ENCODE results near the gene CSMD2.

Gene CSMD2

DNA sequence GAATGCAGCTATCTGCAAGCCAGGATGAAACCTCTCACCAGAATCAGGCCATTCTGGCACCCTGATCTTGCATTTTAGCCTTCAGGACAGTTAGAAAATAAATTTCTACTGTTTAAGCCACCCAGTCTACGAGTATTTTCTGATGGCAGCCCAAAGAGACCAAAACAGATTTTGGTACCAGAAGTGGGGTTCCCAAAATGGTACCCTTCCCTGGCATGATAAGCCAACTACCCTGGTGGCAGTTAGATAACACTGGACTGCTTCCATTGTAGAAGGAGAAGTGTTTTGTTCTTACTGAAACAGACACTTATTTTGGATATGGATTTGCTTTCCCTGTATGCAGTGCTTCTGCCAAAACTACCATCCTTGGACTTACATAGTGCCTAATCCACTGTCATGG lies 115.0 kb downstream of the CSMD2 start:
- no peak overlapping the region for H3K9ac ChIP-seq (ENCODE audit: low read length)
- H3K4me3 ChIP-seq (ENCODE audit: low read depth in 1 of 2, low read length in 2 of 2) = no peak overlapping the region
- no peaks in the 10 kb centered on the region for H3K27me3 ChIP-seq (ENCODE audit: control insufficient read depth in 1 of 2, insufficient read depth in 2 of 2, low read length in 2 of 2)
- no peaks in the 10 kb centered on the region for H3K4me1 ChIP-seq (ENCODE audit: insufficient read depth, low read length)
- H3K27ac ChIP-seq (ENCODE audit: low read depth, low read length) = no peak overlapping the region
- H3K36me3 ChIP-seq (ENCODE audit: insufficient read depth, low read length) = no peaks in the 10 kb centered on the region
- H3K9me3 ChIP-seq (ENCODE audit: low read length) = no peaks in the 10 kb centered on the region

DNA sequence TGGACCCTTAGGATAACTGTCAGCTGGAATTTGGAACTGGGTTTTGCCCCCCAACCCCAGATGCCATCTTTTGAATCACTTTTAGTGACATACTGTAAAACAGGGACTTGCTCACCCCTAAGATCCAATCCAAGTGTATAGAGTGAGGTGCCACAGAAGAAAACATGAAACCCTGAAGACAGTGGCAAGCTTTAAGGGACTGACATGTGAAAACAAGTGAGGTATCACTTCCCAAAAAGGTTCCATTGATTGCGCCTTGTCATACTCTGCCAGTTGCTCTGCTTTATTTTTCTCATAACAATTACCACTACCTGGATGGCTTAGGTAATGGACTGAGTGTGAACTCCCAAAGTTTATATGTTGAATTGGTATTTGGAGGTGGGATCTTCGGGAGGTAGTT lies 115.6 kb downstream of the CSMD2 start:
- no peak overlapping the region for H3K27ac ChIP-seq (ENCODE audit: low read depth, low read length)
- no peaks in the 10 kb centered on the region for H3K4me1 ChIP-seq (ENCODE audit: insufficient read depth, low read length)
- H3K4me3 ChIP-seq (ENCODE audit: low read depth in 1 of 2, low read length in 2 of 2) = no peak overlapping the region

DNA sequence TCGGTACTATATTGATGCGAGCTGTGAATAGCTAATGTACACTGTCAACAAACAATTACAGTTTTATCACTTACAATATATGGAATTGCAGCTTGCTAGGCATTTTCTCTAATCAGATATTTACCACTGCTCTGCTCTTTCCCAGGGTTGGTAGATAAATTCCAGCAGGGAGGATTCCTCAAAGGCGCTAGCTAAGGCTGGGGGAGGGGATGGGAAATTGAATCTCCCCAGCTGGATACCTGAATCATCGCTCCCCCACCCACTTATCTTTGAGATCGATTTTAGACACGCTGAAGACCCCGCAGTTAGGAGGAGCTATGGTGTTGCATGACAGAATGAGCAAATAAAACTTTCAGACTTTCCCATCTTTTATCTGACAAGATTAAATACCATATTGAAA lies 127.2 kb downstream of the CSMD2 start:
- Histone ChIP-seq H3K4me3 (ENCODE audit: low read depth in 1 of 2, low read length in 2 of 2) (no peak overlapping the region), H3K27ac (ENCODE audit: low read depth, low read length) (no peak overlapping the region), H3K4me1 (ENCODE audit: insufficient read depth, low read length) (no peaks in the 10 kb centered on the region), H3K27me3 (ENCODE audit: control insufficient read depth in 1 of 2, insufficient read depth in 2 of 2, low read length in 2 of 2) (no peaks in the 10 kb centered on the region), H3K9ac (ENCODE audit: low read length) (no peak overlapping the region), H3K9me3 (ENCODE audit: low read length) (no peaks in the 10 kb centered on the region), H3K36me3 (ENCODE audit: insufficient read depth, low read length) (no peaks in the 10 kb centered on the region)

More for the DNA sequence above, 115.6 kb downstream of the CSMD2 start:
- Histone ChIP-seq H3K36me3 (ENCODE audit: insufficient read depth, low read length) (no peaks in the 10 kb centered on the region), H3K27me3 (ENCODE audit: control insufficient read depth in 1 of 2, insufficient read depth in 2 of 2, low read length in 2 of 2) (no peaks in the 10 kb centered on the region), H3K9ac (ENCODE audit: low read length) (no peak overlapping the region), H3K9me3 (ENCODE audit: low read length) (no peaks in the 10 kb centered on the region)

DNA sequence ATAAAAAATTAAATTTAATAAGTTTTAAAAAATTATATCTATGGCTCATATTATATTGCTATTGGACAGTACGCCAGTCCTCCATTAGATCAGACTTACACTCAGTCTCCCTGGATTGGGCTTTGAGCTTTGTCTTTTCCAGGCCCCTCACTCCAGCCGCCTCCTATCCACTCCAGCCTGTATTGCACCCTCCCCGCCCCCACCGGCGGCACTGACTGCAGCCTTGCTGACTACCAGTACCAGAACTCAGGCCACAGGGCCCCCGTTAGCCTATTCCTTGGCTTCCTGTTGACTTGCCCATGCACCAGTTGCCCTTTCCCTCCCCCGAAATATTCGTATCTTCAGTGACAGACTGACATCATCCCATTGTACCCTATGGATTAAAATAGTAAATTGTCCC lies 127.9 kb downstream of the CSMD2 start:
- Histone ChIP-seq H3K27me3 (ENCODE audit: control insufficient read depth in 1 of 2, insufficient read depth in 2 of 2, low read length in 2 of 2) (no peaks in the 10 kb centered on the region), H3K4me3 (ENCODE audit: low read depth in 1 of 2, low read length in 2 of 2) (no peak overlapping the region), H3K4me1 (ENCODE audit: insufficient read depth, low read length) (no peaks in the 10 kb centered on the region), H3K27ac (ENCODE audit: low read depth, low read length) (no peak overlapping the region), H3K9ac (ENCODE audit: low read length) (no peak overlapping the region), H3K9me3 (ENCODE audit: low read length) (no peaks in the 10 kb centered on the region), H3K36me3 (ENCODE audit: insufficient read depth, low read length) (no peaks in the 10 kb centered on the region)

DNA sequence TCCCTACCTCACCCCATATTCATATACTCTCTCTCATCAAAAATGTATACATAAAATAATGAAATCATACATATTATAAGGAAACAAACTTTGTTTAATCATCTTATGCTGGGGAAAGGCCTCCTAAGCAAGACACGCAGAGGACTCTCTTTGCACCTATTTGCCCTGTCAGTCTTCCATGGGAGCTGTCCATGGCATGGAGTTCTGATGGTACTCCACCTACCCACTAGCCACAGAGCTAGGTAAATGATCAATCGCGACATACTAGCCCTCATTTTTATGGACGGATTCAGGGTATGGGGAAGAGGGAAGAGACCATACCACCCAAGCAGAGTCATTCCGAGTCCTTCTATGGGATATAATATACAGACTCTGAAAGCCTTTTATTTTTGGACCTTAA lies 131.0 kb downstream of the CSMD2 start:
- no peaks in the 10 kb centered on the region for H3K4me1 ChIP-seq (ENCODE audit: insufficient read depth, low read length)
- H3K27me3 ChIP-seq (ENCODE audit: control insufficient read depth in 1 of 2, insufficient read depth in 2 of 2, low read length in 2 of 2) = no peaks in the 10 kb centered on the region
- H3K4me3 ChIP-seq (ENCODE audit: low read depth in 1 of 2, low read length in 2 of 2) = no peak overlapping the region
- H3K9ac ChIP-seq (ENCODE audit: low read length) = no peak overlapping the region
- H3K36me3 ChIP-seq (ENCODE audit: insufficient read depth, low read length) = no peaks in the 10 kb centered on the region
- H3K9me3 ChIP-seq (ENCODE audit: low read length) = no peaks in the 10 kb centered on the region
- H3K27ac ChIP-seq (ENCODE audit: low read depth, low read length) = no peak overlapping the region

DNA sequence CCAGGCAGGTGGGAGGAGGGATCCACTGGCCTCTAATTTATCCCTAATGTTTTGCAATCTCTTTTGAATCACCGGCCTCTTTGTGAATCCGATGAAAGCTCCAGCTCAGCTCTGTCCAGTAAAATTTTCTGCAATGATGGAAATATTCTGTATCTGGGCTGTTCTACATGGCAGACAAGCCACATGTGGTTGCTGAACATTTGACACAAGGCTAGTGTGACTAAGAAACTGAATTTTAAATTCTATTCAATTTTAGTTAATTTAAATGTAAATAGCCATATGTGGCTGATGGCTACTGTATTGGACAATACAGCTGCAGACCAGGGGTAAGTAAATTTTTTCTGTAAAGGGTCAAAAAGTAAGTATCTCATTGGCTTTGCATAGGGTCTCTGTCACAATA lies 135.1 kb downstream of the CSMD2 start:
- no peaks in the 10 kb centered on the region for H3K36me3 ChIP-seq (ENCODE audit: insufficient read depth, low read length)
- H3K9me3 ChIP-seq (ENCODE audit: low read length) = no peaks in the 10 kb centered on the region
- no peak overlapping the region for H3K27ac ChIP-seq (ENCODE audit: low read depth, low read length)
- H3K27me3 ChIP-seq (ENCODE audit: control insufficient read depth in 1 of 2, insufficient read depth in 2 of 2, low read length in 2 of 2) = no peaks in the 10 kb centered on the region
- no peaks in the 10 kb centered on the region for H3K4me1 ChIP-seq (ENCODE audit: insufficient read depth, low read length)
- no peak overlapping the region for H3K4me3 ChIP-seq (ENCODE audit: low read depth in 1 of 2, low read length in 2 of 2)
- H3K9ac ChIP-seq (ENCODE audit: low read length) = no peak overlapping the region

DNA sequence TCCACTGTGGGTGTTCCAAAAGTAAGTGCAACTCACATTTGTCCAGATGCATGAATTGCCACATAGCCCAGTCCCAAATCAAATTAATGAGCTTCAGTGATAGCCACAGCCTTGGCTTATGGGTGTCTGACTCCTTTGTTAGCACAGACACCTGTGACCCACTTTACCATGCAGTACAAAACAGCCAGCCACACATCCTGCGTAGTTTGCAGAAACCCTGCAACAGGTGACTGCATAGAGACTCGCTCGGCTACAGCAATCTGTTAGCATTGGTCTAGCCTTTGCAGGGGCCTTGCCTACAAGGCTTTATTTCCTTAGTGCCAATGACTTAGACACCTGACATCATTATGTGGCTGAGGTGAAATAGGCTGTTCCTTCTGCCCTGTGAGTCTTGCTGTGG lies 135.5 kb downstream of the CSMD2 start:
- Histone ChIP-seq H3K27me3 (ENCODE audit: control insufficient read depth in 1 of 2, insufficient read depth in 2 of 2, low read length in 2 of 2) (no peaks in the 10 kb centered on the region), H3K36me3 (ENCODE audit: insufficient read depth, low read length) (no peaks in the 10 kb centered on the region), H3K4me3 (ENCODE audit: low read depth in 1 of 2, low read length in 2 of 2) (no peak overlapping the region), H3K4me1 (ENCODE audit: insufficient read depth, low read length) (no peaks in the 10 kb centered on the region), H3K27ac (ENCODE audit: low read depth, low read length) (no peak overlapping the region), H3K9ac (ENCODE audit: low read length) (no peak overlapping the region), H3K9me3 (ENCODE audit: low read length) (no peaks in the 10 kb centered on the region)

DNA sequence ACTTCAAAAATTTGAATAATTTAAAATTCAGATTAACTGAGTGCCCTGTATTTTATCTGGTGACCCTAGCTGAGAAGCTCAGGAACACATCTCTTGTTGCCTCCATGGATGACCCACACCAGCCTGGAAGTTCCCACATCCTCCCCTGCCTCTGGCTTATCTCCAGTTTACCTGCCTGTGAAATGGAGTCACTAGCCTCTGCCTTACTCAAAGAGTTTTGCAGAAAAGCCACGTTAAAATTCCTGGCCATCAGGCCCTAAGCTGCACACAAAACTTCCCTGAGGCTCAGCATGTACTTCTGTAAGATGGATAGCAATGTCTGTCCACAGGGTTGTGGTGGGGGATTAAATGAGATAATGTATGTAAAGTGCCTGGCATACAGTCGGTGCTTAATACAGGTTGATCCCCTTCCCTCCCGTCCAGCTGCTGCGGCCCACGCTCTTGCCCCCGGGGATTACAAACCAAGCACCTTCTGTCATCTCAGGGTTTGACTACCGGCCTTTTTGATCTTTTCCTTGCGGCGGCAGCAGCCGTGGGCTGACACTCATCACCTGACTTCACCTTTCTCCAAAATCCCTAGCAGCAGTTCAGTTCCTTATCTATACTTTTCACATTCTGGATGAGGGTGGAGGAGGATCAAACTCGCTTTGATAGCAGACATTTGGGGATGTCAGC lies 136.5 kb downstream of the CSMD2 start:
- Histone ChIP-seq H3K4me1 (ENCODE audit: insufficient read depth, low read length) (no peaks in the 10 kb centered on the region), H3K27me3 (ENCODE audit: control insufficient read depth in 1 of 2, insufficient read depth in 2 of 2, low read length in 2 of 2) (no peaks in the 10 kb centered on the region), H3K4me3 (ENCODE audit: low read depth in 1 of 2, low read length in 2 of 2) (no peak overlapping the region), H3K27ac (ENCODE audit: low read depth, low read length) (no peak overlapping the region), H3K9me3 (ENCODE audit: low read length) (no peaks in the 10 kb centered on the region), H3K9ac (ENCODE audit: low read length) (no peak overlapping the region), H3K36me3 (ENCODE audit: insufficient read depth, low read length) (no peaks in the 10 kb centered on the region)

DNA sequence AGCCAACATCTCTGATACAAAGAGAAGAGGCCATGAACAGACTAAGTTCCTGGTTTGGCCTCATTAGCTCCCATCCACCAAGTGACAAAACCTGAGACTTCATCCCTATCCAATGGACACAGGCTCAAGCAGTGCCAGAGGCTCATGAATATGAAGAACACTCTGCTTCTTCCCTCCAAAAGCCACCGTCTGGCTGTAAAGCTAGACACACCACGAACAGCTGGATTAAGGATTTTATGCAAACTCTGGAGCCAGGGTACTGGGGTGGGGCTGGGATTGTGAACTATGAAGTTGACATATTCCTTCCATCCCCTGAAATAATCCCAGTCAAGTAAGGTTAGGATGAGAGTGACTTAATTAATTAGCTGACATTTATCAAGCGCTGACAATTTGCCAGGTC lies 139.4 kb downstream of the CSMD2 start:
- Histone ChIP-seq H3K36me3 (ENCODE audit: insufficient read depth, low read length) (no peaks in the 10 kb centered on the region), H3K4me1 (ENCODE audit: insufficient read depth, low read length) (no peaks in the 10 kb centered on the region), H3K27ac (ENCODE audit: low read depth, low read length) (no peak overlapping the region), H3K27me3 (ENCODE audit: control insufficient read depth in 1 of 2, insufficient read depth in 2 of 2, low read length in 2 of 2) (no peaks in the 10 kb centered on the region), H3K9ac (ENCODE audit: low read length) (no peak overlapping the region), H3K9me3 (ENCODE audit: low read length) (no peaks in the 10 kb centered on the region), H3K4me3 (ENCODE audit: low read depth in 1 of 2, low read length in 2 of 2) (no peak overlapping the region)

DNA sequence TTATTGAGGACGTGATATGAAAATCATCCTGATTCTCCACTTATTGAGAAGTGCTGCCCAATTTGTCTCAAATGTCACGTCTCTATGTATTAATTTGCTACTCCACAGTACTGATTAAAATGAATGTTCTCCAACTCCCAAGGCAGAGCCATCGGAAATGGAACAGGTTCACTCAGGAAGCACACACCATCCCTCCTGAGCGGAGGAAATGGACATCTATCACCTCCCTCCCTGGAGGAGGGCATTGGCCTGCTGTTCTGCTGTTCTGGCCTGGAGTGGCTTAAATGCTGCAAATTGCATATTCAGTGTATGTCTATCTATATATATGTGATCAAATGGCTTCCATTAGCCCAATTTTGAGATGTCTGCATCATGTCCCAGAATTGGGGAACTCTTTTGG lies 140.5 kb downstream of the CSMD2 start:
- no peaks in the 10 kb centered on the region for H3K4me1 ChIP-seq (ENCODE audit: insufficient read depth, low read length)
- H3K27me3 ChIP-seq (ENCODE audit: control insufficient read depth in 1 of 2, insufficient read depth in 2 of 2, low read length in 2 of 2) = no peaks in the 10 kb centered on the region
- no peak overlapping the region for H3K4me3 ChIP-seq (ENCODE audit: low read depth in 1 of 2, low read length in 2 of 2)
- H3K36me3 ChIP-seq (ENCODE audit: insufficient read depth, low read length) = no peaks in the 10 kb centered on the region
- no peaks in the 10 kb centered on the region for H3K9me3 ChIP-seq (ENCODE audit: low read length)
- no peak overlapping the region for H3K9ac ChIP-seq (ENCODE audit: low read length)
- H3K27ac ChIP-seq (ENCODE audit: low read depth, low read length) = no peak overlapping the region

DNA sequence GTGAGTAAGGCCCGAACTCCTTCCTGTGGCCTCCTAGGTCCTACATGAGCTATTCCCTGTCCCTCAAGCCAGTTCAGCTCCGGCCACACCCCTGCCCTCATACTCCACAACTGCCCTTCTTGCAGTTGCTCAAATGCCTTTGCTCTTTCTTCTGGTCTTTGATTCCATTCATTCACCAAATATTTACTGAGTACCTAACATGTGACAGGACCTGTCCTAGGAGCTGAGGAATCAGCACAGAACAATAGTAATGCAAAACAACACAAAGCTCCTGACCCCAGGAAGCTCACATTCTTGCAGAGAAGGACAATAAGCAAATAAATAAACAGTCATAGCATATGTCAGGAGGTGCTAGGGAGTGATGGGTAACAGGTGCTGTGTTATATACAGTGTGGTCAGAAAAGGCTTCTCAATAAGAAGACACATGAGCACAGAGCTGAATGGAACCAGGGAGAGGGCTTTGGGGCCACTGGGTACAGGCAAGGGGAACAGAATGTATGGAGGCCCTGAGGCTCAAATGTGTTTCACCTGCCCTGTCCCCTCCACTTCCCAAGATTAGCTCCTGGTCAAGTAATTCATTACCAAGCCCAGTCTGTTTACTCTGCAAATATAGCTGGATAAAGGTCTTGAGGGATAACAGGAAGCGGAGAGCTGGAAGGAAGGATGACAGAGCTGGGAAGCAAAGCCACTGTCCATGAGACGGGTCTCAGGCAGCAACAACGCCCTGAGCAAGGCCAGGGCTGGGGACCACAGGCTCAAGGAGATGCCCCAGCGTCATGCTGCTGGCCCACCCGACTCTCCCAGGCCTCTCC lies 145.1 kb downstream of the CSMD2 start:
- Histone ChIP-seq H3K4me1 (ENCODE audit: insufficient read depth, low read length) (no peaks in the 10 kb centered on the region), H3K9me3 (ENCODE audit: low read length) (no peaks in the 10 kb centered on the region), H3K27ac (ENCODE audit: low read depth, low read length) (no peak overlapping the region), H3K27me3 (ENCODE audit: control insufficient read depth in 1 of 2, insufficient read depth in 2 of 2, low read length in 2 of 2) (peaks cover 0 to 4% of the 10 kb centered on the region in 2 donors), H3K36me3 (ENCODE audit: insufficient read depth, low read length) (no peaks in the 10 kb centered on the region), H3K9ac (ENCODE audit: low read length) (no peak overlapping the region), H3K4me3 (ENCODE audit: low read depth in 1 of 2, low read length in 2 of 2) (no peak overlapping the region)

DNA sequence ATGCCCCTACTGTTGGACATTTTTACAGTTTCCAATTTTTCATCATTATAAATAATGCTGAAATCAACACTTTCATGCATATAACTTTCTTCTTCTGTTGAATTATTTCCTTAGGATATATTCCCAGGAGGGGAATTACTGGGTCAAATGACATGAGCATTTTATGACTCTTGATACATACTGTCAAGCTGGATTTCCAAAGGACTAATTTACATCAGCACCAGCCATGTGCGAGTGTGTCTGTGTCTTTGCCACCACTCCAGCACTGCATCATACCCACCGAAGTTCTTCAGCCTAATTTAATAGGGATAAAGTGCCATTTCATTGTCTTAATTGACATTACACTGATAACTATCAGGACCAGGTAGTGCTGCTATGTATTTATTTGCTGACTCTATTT lies 146.7 kb downstream of the CSMD2 start:
- Histone ChIP-seq H3K27ac (ENCODE audit: low read depth, low read length) (no peak overlapping the region), H3K9me3 (ENCODE audit: low read length) (no peaks in the 10 kb centered on the region), H3K4me1 (ENCODE audit: insufficient read depth, low read length) (no peaks in the 10 kb centered on the region), H3K36me3 (ENCODE audit: insufficient read depth, low read length) (no peaks in the 10 kb centered on the region), H3K4me3 (ENCODE audit: low read depth in 1 of 2, low read length in 2 of 2) (no peak overlapping the region), H3K9ac (ENCODE audit: low read length) (no peak overlapping the region), H3K27me3 (ENCODE audit: control insufficient read depth in 1 of 2, insufficient read depth in 2 of 2, low read length in 2 of 2) (peaks cover 0 to 4% of the 10 kb centered on the region in 2 donors)
